ENCODE measurements around the gene GATD1.

GATD1 gene

DNA sequence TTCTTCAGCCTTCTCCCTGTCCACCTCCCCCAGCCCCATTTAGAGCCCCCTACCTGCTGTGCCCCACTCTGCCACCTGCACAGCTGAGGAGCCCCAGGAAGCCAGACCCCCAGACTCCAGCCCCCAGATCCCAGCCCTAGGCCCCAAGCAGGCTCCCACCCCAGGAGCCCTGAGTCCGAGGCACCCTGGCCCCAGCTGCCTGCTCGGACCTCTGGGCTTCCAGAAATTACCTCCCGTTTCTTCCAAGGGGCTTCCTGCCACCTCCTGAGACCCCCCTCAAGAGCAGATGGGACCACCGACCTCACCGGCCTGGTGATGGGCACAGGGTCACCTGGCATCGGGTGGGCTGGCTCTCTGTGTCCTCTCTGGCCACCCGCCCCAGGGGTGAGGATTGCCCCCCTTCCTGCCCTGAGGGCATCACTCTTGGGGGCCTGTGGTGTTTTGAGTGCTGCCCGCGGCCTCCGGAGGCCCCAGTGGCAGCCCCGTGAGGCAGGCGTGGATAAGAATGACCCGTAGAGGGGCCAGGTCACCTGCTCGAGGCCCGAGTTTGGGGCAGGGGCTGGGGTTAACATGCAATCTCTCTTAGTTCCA lies 48.3 kb downstream of the GATD1 start:
- TF ChIP-seq EP300 (IDR thresholded peaks at IDR 0.05; ENCODE audit: borderline replicate concordance) (no peak), TAF1 (IDR thresholded peaks at IDR 0.05; ENCODE audit: low read depth) (no peak), TCF12 (IDR thresholded peaks at IDR 0.05; ENCODE audit: low read depth) (no peak), ZBTB7A (IDR thresholded peaks at IDR 0.05; ENCODE audit: low read depth) (no peak), USF1 (IDR thresholded peaks at IDR 0.05) (no peak), MAX (IDR thresholded peaks at IDR 0.05) (no peak), YY1 (IDR thresholded peaks at IDR 0.05; ENCODE audit: low read depth) (no peak), EGR1 (IDR thresholded peaks at IDR 0.05) (no peak), CREB1 (IDR thresholded peaks at IDR 0.05; ENCODE audit: low read depth) (no peak), TEAD4 (IDR thresholded peaks at IDR 0.05) (no peak), RAD21 (IDR thresholded peaks at IDR 0.05; ENCODE audit: low read depth) (no peak), REST (IDR thresholded peaks at IDR 0.05; ENCODE audit: low read depth) (no peak), CEBPB (IDR thresholded peaks at IDR 0.05) (no peak), NFIC (IDR thresholded peaks at IDR 0.05) (no peak), FOXM1 (IDR thresholded peaks at IDR 0.05; ENCODE audit: borderline replicate concordance, low read depth) (no peak)

DNA sequence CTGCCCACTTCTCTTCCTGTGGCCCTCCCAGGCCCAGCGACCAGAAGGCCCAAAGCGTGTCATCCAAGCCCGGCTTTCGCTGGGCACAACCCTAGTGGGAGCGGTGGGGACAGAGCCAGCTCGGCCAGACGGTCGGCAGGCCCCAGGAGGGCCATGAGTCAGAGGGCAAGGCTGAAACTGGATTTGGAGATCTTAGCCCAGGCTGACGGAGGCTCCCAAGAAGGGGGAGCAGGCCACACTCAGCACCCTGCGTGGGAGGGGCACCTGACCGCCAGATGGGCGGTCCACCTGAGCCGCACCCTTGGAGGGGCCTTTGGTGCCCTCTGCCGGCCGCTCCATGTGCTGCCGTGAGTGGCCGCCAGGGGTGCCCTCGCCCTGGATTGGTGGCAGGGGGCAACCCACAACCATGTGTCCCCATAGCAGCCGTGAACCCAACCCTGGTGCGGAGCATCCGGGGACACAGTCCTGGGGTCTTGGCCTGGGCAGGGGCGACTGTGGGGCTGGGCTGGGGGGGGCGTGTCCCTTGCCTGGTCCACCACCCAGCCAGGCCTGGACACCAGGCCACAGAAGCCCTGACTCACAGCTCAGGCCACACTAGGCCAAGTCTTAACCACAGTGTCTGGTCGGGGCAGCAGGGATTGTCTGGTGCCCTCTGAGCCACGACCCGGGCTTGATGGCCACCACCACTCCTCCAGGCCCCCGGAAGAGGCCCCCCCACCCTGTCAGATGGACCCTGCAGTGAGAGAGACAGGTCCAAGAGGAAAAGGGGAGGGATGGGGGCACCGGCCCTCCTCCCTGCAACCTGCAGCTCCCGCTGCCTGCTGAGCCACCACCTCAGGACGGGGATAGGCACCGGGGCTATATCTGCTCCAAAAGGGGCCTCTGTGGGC lies 49.2 kb downstream of the GATD1 start:
- TF ChIP-seq USF1 (IDR thresholded peaks at IDR 0.05): peak; percentile 87
- 0 out of 2 replicates have a peak, but pooled peaks have one; percentile 12 for TF ChIP-seq CREB1 (IDR thresholded peaks at IDR 0.05; ENCODE audit: low read depth)
- TF ChIP-seq NFIC (IDR thresholded peaks at IDR 0.05): peak; percentile 78
- TF ChIP-seq EP300 (IDR thresholded peaks at IDR 0.05; ENCODE audit: borderline replicate concordance): peak; percentile 70
- TF ChIP-seq RAD21 (IDR thresholded peaks at IDR 0.05; ENCODE audit: low read depth): peak; percentile 84
- TF ChIP-seq TCF12 (IDR thresholded peaks at IDR 0.05; ENCODE audit: low read depth): peak; percentile 86
- TF ChIP-seq MAX (IDR thresholded peaks at IDR 0.05): peak; percentile 77
- no peak for TF ChIP-seq CEBPB (IDR thresholded peaks at IDR 0.05)
- peak; percentile 80 for TF ChIP-seq ZBTB7A (IDR thresholded peaks at IDR 0.05; ENCODE audit: low read depth)
- TF ChIP-seq YY1 (IDR thresholded peaks at IDR 0.05; ENCODE audit: low read depth): peak; percentile 24; the same call in 1 of the 2 replicates
- TF ChIP-seq TEAD4 (IDR thresholded peaks at IDR 0.05): no peak; the same call in 1 of the 2 replicates
- no peak for TF ChIP-seq REST (IDR thresholded peaks at IDR 0.05; ENCODE audit: low read depth)
- peak; percentile 15; the same call in 1 of the 2 replicates for TF ChIP-seq FOXM1 (IDR thresholded peaks at IDR 0.05; ENCODE audit: borderline replicate concordance, low read depth)
- TF ChIP-seq TAF1 (IDR thresholded peaks at IDR 0.05; ENCODE audit: low read depth): 0 out of 2 replicates have a peak, but pooled peaks have one; percentile 14
- peak; percentile 96 for TF ChIP-seq EGR1 (IDR thresholded peaks at IDR 0.05)

GRCh38 chr11:727281-727701 lies 50.0 kb downstream of the GATD1 start:
- TF ChIP-seq REST (IDR thresholded peaks at IDR 0.05; ENCODE audit: low read depth) (no peak), NFIC (IDR thresholded peaks at IDR 0.05) (no peak), MAX (IDR thresholded peaks at IDR 0.05) (no peak), EGR1 (IDR thresholded peaks at IDR 0.05) (no peak), USF1 (IDR thresholded peaks at IDR 0.05) (no peak), EP300 (IDR thresholded peaks at IDR 0.05; ENCODE audit: borderline replicate concordance) (no peak), TCF12 (IDR thresholded peaks at IDR 0.05; ENCODE audit: low read depth) (no peak), TEAD4 (IDR thresholded peaks at IDR 0.05) (no peak), TAF1 (IDR thresholded peaks at IDR 0.05; ENCODE audit: low read depth) (no peak), CEBPB (IDR thresholded peaks at IDR 0.05) (no peak), FOXM1 (IDR thresholded peaks at IDR 0.05; ENCODE audit: borderline replicate concordance, low read depth) (no peak), RAD21 (IDR thresholded peaks at IDR 0.05; ENCODE audit: low read depth) (no peak)
